GM12878 (cell line): Measurements from ENCODE around the gene ISG15. TPM values are rescaled to one million over a fixed set of nuclear protein-coding genes. Genes with fewer than 3 reads are reported as not detected.

Experiments
- BCLAF1 ChIP-seq: fragments of 450-650 bp; IDR thresholded peaks from 2 replicates; pipeline ENCODE4 v1.6.1; 2017; ENCODE audit warnings: antibody characterized with exemption, mild to moderate bottlenecking, moderate library complexity
- HSF1 ChIP-seq: fragments of 150-350 bp; IDR thresholded peaks from 2 replicates; pipeline ENCODE4 v1.6.1; 2014; ENCODE audit warnings: mild to moderate bottlenecking, low read depth, low read length
- IRF3 ChIP-seq: fragments of 450-650 bp; IDR thresholded peaks from 2 replicates; pipeline ENCODE4 v1.6.1; 2014; ENCODE audit warnings: mild to moderate bottlenecking
- POLR2A ChIP-seq: IDR thresholded peaks from 2 replicates; pipeline ENCODE4 v1.6.1; 2011; ENCODE audit warnings: low read depth, mild to moderate bottlenecking, low read length
- POLR2AphosphoS5 ChIP-seq: IDR thresholded peaks from 2 replicates; pipeline ENCODE4 v1.6.1; 2011; ENCODE audit warnings: mild to moderate bottlenecking, low read length, inconsistent platforms
- RAD21 ChIP-seq: IDR thresholded peaks from 2 replicates; pipeline ENCODE4 v1.6.1; 2011; ENCODE audit warnings: mild to moderate bottlenecking, low read depth, low read length, moderate library complexity; ENCODE audit not compliant: insufficient read depth
- YBX1 ChIP-seq: fragments of 450-650 bp; IDR thresholded peaks from 2 replicates; pipeline ENCODE4 v1.6.1; 2016; ENCODE audit warnings: antibody characterized with exemption
- polyA plus RNA-seq, 11 experiments: library from polyadenylated mRNA; depleted of rRNA in 4 of 11; unstranded in 6 of 11; stranded (reverse) in 5 of 11; fragments of >200 nt; fragmentation: Nextera tagmentation in 4 of 11; fragmentation: Illumina TruSeq in 1 of 11; extraction: Ambion mirVana in 4 of 11; extraction: Trizol in 1 of 11; gene quantifications; 1 replicate in 1 of 11; 2 replicates in 10 of 11; pipeline versions ENCODE4 v1.2.1 to v1.2.3, GENCODE V29; 2011 to 2016; ENCODE audit warnings: inconsistent platforms in 2 of 11, missing spikeins in 2 of 11, low read depth in 1 of 11
- total RNA-seq, 4 experiments: library from RNA; depleted of rRNA in 3 of 4; stranded (reverse); fragments of >200 nt in 3 of 4; fragmentation: Illumina TruSeq in 1 of 4; extraction: Trizol in 1 of 4; gene quantifications; 2 replicates each; pipeline versions ENCODE4 v1.2.1 to v1.2.3, GENCODE V29; 2013 to 2021

Gene ISG15
- total and polyA plus RNA-seq, 10 of the 15 experiments (the other 5 are each of a cell fraction or from before 2014, with no cell fraction given), result 7.8 to 384 (median 274) TPM

GRCh38 chr1:1014799-1015681, 1.7 kb downstream of the ISG15 start (continued):
- TF ChIP-seq HSF1 (no peak), RAD21 (peak; percentile 42), POLR2AphosphoS5 (peak; percentile 77; the same call in 1 of the 2 replicates), BCLAF1 (no peak), YBX1 (no peak), POLR2A (peak; percentile 81), IRF3 (no peak)
